ENCODE data around the gene CDON.

GRCh38 chr11:125958872-125959400, 103.7 kb downstream of the CDON start:
- TF ChIP-seq ZNF362 (CRISPR knock-in tag; IDR thresholded peaks at IDR 0.05; ENCODE audit: borderline replicate concordance) (no peak), HDAC1 (CRISPR knock-in tag; IDR thresholded peaks at IDR 0.05) (no peak), CBFB (CRISPR knock-in tag; IDR thresholded peaks at IDR 0.05) (no peak), KLF13 (CRISPR knock-in tag; IDR thresholded peaks at IDR 0.05) (no peak), MAFF (IDR thresholded peaks at IDR 0.05; ENCODE audit: low read depth, low read length) (no peak), SIX1 (CRISPR knock-in tag; IDR thresholded peaks at IDR 0.05; ENCODE audit: borderline replicate concordance) (no peak), MAX (IDR thresholded peaks at IDR 0.05) (no peak), ASH2L (IDR thresholded peaks at IDR 0.05; ENCODE audit: insufficient read length, low read depth, low read length) (no peak)

All from HepG2 (cell line).